Measurements from ENCODE around the gene NSUN3. TPM values are rescaled to one million over a fixed set of nuclear protein-coding genes. Genes with fewer than 3 reads are reported as not detected.

The NSUN3 gene
- total and polyA plus RNA-seq, 2 donors (not counting 3 experiments of a cell fraction or from before 2014, with no cell fraction given), result 3.4 to 10.7 TPM

GRCh38 chr3:94071713-94072284 lies 8.9 kb downstream of the NSUN3 start:
- dilution Hi-C loops (cut with MboI; ENCODE audit: extremely low pct_ligation_motif_present, low sequenced_read_pairs) (no loop called here), intact Hi-C loops (cut with micrococcal nuclease) (no loop called here)
- POLR2A ChIA-PET, result no interaction called here
- Histone ChIP-seq H3K36me3 (ENCODE audit: control insufficient read depth in 2 of 2, extremely low read depth in 1 of 2, insufficient read depth in 2 of 2, low read length in 2 of 2) (peaks cover 0 to 9% of the 10 kb centered on the region in 2 experiments), H3K4me1 (ENCODE audit: control insufficient read depth, extremely low read depth, insufficient read depth, low read length) (peaks cover 4% of the 10 kb centered on the region), H3K79me2 (ENCODE audit: control insufficient read depth, insufficient read depth, low read length) (no peaks in the 10 kb centered on the region), H3K9me1 (replicated peaks; ENCODE audit: control insufficient read depth, extremely low read depth, insufficient read depth, low read length) (no peaks in the 10 kb centered on the region), H3K4me2 (ENCODE audit: insufficient read depth, low read length) (no peak overlapping the region), H3K9ac (replicated peaks; ENCODE audit: extremely low read depth, insufficient read depth, low read length) (no peak overlapping the region), H3K27me3 (ENCODE audit: control insufficient read depth in 2 of 2, insufficient read depth in 2 of 2, low read length in 2 of 2) (no peaks in the 10 kb centered on the region), H3K4me3 (replicated peaks in 1 of 3; ENCODE audit: insufficient read depth in 1 of 3, low read depth in 1 of 3, low read length in 3 of 3) (no peak overlapping the region), H2AFZ (ENCODE audit: low read depth, low read length) (no peak overlapping the region), H4K20me1 (replicated peaks; ENCODE audit: control insufficient read depth, extremely low read depth, insufficient read depth, low read length) (no peaks in the 10 kb centered on the region), H3K27ac (ENCODE audit: insufficient read depth, low read depth, low read length) (no peak overlapping the region), H3K9me3 (replicated peaks; ENCODE audit: control insufficient read depth, insufficient read depth, low read length) (no peaks in the 10 kb centered on the region)
- BruUV-seq (replicated peaks), result no TSS peak
- no peak for TF ChIP-seq POLR2A (IDR thresholded peaks at IDR 0.05; ENCODE audit: low read depth, low read length)
- TF ChIP-seq FOS (IDR thresholded peaks at IDR 0.05; ENCODE audit: borderline replicate concordance, insufficient read depth, low read length), result no peak
- no peak for TF ChIP-seq MYC (IDR thresholded peaks at IDR 0.05; ENCODE audit: low read depth, low read length)
- TF ChIP-seq GATA2 (IDR thresholded peaks at IDR 0.05; ENCODE audit: insufficient read depth, insufficient read length, low read depth, low read length), result no peak
- no peak for TF ChIP-seq POLR2AphosphoS5 (IDR thresholded peaks at IDR 0.05; ENCODE audit: insufficient read depth, low read depth, low read length)
- TF ChIP-seq, protein P1, sequence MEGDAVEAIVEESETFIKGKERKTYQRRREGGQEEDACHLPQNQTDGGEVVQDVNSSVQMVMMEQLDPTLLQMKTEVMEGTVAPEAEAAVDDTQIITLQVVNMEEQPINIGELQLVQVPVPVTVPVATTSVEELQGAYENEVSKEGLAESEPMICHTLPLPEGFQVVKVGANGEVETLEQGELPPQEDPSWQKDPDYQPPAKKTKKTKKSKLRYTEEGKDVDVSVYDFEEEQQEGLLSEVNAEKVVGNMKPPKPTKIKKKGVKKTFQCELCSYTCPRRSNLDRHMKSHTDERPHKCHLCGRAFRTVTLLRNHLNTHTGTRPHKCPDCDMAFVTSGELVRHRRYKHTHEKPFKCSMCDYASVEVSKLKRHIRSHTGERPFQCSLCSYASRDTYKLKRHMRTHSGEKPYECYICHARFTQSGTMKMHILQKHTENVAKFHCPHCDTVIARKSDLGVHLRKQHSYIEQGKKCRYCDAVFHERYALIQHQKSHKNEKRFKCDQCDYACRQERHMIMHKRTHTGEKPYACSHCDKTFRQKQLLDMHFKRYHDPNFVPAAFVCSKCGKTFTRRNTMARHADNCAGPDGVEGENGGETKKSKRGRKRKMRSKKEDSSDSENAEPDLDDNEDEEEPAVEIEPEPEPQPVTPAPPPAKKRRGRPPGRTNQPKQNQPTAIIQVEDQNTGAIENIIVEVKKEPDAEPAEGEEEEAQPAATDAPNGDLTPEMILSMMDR (IDR thresholded peaks at IDR 0.05; ENCODE audit: extremely low read depth in 1 of 2, insufficient read depth in 1 of 2, low read depth in 1 of 2, low read length in 2 of 2), result no peak
- no peak for TF ChIP-seq EZH2 (IDR thresholded peaks at IDR 0.05; ENCODE audit: borderline replicate concordance, low read depth, low read length, severe bottlenecking)
- TF ChIP-seq JUN (IDR thresholded peaks at IDR 0.05; ENCODE audit: borderline replicate concordance, insufficient read depth, insufficient read length, low read depth), result no peak
- FAIRE-seq, result no peak
- CTCF ChIA-PET, result interaction anchor here (0.7 to 1.3 kb wide), 2 partner anchors 9 to 67 kb away, joined by 3 to 4 read pairs; partner anchors contain the start of genes DHFR2 and NSUN3
- DNase-seq (ENCODE audit: low read depth, low spot score), result no peak

Measured in endothelial cell of umbilical vein (primary cell).